Measurements from ENCODE around the gene SPINK7. TPM values are rescaled to one million over a fixed set of nuclear protein-coding genes. Genes with fewer than 3 reads are reported as not detected.

SPINK7 gene
- total RNA-seq, 3 donors from 2014 or later (not counting 1 experiment from before 2014, with no cell fraction given), result not detected

DNA sequence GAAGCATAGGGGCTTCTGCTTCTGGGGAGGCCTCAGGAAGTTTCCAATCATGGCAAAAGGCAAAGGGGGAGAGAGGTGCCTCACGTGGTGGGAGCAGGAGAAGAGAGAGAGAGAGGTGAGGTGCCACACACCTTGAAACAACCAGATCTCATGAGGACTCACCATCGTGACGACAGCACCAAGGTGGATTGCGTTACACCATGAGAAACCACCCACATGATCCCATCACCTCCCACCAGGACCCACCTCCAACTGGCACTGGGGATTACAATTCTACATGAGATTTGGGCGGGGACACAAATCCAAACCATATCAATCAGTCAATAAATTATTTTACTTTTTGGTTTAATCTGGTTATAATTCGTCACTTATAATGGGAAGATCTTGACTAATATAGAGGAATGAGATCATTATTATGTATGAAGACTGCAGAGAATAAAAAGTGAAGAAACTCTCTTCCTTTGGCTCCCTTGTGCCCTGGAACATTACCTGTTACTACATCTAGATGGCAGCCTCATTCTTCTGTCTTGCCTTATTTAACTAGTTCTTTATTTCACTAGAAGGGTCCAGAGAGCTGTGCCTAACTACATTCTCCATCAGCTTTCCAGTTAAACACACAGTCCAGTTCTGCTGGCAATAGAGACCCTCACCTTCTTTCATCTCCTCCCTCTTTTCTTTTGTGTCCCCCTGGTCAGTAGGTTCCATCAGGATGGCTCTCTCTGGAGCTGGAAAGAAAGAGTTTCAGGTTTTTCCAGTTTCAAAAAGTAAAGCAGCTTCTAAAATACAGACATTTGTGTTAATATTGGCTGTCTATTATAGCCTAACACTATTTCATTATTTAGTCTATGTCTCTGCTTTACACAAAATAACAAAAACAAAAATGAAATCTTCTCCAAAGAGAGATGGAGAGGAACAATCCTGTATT, 21.7 kb upstream of the SPINK7 start:
- H3K27ac ChIP-seq (ENCODE audit: low read length), result no peak overlapping the region
- no peaks in the 10 kb centered on the region for H3K27me3 ChIP-seq (ENCODE audit: control insufficient read depth, insufficient read depth, low read length)
- TF ChIP-seq, protein P1, sequence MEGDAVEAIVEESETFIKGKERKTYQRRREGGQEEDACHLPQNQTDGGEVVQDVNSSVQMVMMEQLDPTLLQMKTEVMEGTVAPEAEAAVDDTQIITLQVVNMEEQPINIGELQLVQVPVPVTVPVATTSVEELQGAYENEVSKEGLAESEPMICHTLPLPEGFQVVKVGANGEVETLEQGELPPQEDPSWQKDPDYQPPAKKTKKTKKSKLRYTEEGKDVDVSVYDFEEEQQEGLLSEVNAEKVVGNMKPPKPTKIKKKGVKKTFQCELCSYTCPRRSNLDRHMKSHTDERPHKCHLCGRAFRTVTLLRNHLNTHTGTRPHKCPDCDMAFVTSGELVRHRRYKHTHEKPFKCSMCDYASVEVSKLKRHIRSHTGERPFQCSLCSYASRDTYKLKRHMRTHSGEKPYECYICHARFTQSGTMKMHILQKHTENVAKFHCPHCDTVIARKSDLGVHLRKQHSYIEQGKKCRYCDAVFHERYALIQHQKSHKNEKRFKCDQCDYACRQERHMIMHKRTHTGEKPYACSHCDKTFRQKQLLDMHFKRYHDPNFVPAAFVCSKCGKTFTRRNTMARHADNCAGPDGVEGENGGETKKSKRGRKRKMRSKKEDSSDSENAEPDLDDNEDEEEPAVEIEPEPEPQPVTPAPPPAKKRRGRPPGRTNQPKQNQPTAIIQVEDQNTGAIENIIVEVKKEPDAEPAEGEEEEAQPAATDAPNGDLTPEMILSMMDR (IDR thresholded peaks at IDR 0.05), result no peak
- Mint-ChIP-seq H3K9me3 (no peaks in the 10 kb centered on the region), H3K4me3 (no peak overlapping the region), H3K27me3 (ENCODE audit: low read depth in 2 of 2) (peaks cover 3 to 7% of the 10 kb centered on the region in 2 donors), H3K4me1 (no peaks in the 10 kb centered on the region), H3K27ac (no peak overlapping the region), H3K36me3 (no peaks in the 10 kb centered on the region)
- WGBS (ENCODE audit: insufficient coverage), result 64% methylated on average over 4 of the region's 6 CpGs
- H3K36me3 ChIP-seq (ENCODE audit: control insufficient read depth, insufficient read depth, low read length), result no peaks in the 10 kb centered on the region
- H3K9me3 ChIP-seq (ENCODE audit: control insufficient read depth, insufficient read depth, low read length), result no peaks in the 10 kb centered on the region
- no peak overlapping the region for H3K4me3 ChIP-seq (ENCODE audit: low read length)
- peak in 1 of 2 donors; percentile 25 for DNase-seq
- no peaks in the 10 kb centered on the region for H3K4me1 ChIP-seq (ENCODE audit: control insufficient read depth, insufficient read depth, low read length)
- intact Hi-C loops (cut with micrococcal nuclease), result no loop called here
- no peak for ATAC-seq

DNA sequence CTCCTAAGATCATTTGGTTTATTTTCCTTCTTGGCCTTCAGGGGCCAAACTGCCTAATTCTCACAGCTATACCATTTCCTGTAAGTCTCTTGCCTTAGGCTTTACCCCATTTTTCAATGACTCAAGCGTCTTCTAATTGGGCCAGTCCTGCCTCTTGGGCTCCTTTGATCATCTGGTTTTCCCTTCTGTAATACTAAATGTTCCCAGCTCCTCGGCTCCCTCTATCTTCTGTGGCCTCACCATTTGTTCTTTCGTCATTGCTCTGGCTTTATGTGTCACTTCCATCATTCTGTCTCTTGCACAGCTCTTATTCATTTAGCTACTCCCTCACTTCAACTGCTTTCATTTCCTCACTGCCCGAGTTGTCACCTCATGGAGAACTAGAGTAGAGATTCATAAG, 14.5 kb upstream of the SPINK7 start:
- Histone ChIP-seq H3K27me3 (ENCODE audit: control insufficient read depth, insufficient read depth, low read length) (no peaks in the 10 kb centered on the region), H3K4me1 (ENCODE audit: control insufficient read depth, insufficient read depth, low read length) (no peaks in the 10 kb centered on the region), H3K9me3 (ENCODE audit: control insufficient read depth, insufficient read depth, low read length) (no peaks in the 10 kb centered on the region), H3K27ac (ENCODE audit: low read length) (no peak overlapping the region), H3K36me3 (ENCODE audit: control insufficient read depth, insufficient read depth, low read length) (no peaks in the 10 kb centered on the region), H3K4me3 (ENCODE audit: low read length) (no peak overlapping the region)
- 85% methylated on average over 4 of the region's 4 CpGs for WGBS (ENCODE audit: insufficient coverage)
- Mint-ChIP-seq H3K27ac (no peak overlapping the region), H3K4me3 (no peak overlapping the region), H3K27me3 (ENCODE audit: low read depth in 2 of 2) (no peaks in the 10 kb centered on the region), H3K9me3 (no peaks in the 10 kb centered on the region), H3K36me3 (no peaks in the 10 kb centered on the region), H3K4me1 (no peaks in the 10 kb centered on the region)
- ATAC-seq (no peak), DNase-seq (no peak)
- TF ChIP-seq, protein P1 (IDR thresholded peaks at IDR 0.05), result no peak
- intact Hi-C loops (cut with micrococcal nuclease), result no loop called here

DNA sequence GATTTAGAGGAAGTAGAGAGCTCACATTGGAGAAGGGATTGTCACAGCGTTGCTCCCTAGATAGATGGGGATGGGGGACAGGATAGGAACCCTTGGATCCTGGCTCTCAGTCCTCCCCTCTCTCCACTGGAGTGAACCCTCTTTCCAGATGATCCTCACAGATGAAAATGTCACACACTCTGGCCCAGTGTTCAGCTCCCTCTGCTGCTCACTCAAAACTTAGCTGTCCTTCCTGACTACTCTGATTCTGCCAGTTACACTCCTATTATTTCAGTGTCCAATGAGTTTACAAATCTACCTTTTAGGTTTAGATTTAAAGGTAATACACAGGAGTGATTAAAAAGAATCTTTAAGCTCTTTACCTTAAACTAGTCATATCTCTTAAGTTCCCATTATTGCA, 5.8 kb upstream of the SPINK7 start:
- intact Hi-C loops (cut with micrococcal nuclease), result no loop called here
- H3K4me3 ChIP-seq (ENCODE audit: low read length), result no peak overlapping the region
- no peak overlapping the region for H3K27ac Mint-ChIP-seq
- DNase-seq (no peak), ATAC-seq (no peak)
- no peak overlapping the region for H3K27ac ChIP-seq (ENCODE audit: low read length)
- no peaks in the 10 kb centered on the region for H3K27me3 ChIP-seq (ENCODE audit: control insufficient read depth, insufficient read depth, low read length)
- no peaks in the 10 kb centered on the region for H3K9me3 ChIP-seq (ENCODE audit: control insufficient read depth, insufficient read depth, low read length)
- peaks cover 2 to 5% of the 10 kb centered on the region in 2 donors for H3K9me3 Mint-ChIP-seq
- no peaks in the 10 kb centered on the region for H3K36me3 ChIP-seq (ENCODE audit: control insufficient read depth, insufficient read depth, low read length)
- no peaks in the 10 kb centered on the region for H3K4me1 ChIP-seq (ENCODE audit: control insufficient read depth, insufficient read depth, low read length)
- TF ChIP-seq, protein P1 (IDR thresholded peaks at IDR 0.05), result no peak
- H3K4me1 Mint-ChIP-seq, result no peaks in the 10 kb centered on the region
- 100% methylated on average over 1 of the region's 1 CpG for WGBS (ENCODE audit: insufficient coverage)
- no peak overlapping the region for H3K4me3 Mint-ChIP-seq
- no peaks in the 10 kb centered on the region for H3K36me3 Mint-ChIP-seq
- H3K27me3 Mint-ChIP-seq (ENCODE audit: low read depth in 2 of 2), result peaks cover 0 to 6% of the 10 kb centered on the region in 2 donors

All from natural killer cell (primary cell).